SK-N-SH (cell line): ENCODE data around the gene CYLD. TPM values are rescaled to one million over a fixed set of nuclear protein-coding genes. Genes with fewer than 3 reads are reported as not detected.

Source experiments
- CTCF ChIA-PET: fragments of 300-600, 350-600 bp; formaldehyde crosslinking; extraction: SDS; loops from one replicate; lab custom pipeline; 2021; lab: Yijun Ruan, JAX
- POLR2A ChIA-PET: fragments of 350-600 bp; sonication (Branson Sonifier 250); formaldehyde crosslinking; extraction: SDS; loops from one replicate; lab custom pipeline; 2020; ENCODE audit warnings: antibody characterized with exemption, inconsistent platforms; lab: Yijun Ruan, JAX
- DNase-seq: peaks from one replicate; pipeline ENCODE4 v3.0.0; 2012
- H2AFZ ChIP-seq: fragments of 200-600 bp; sonication (generic); 2 replicates; pipeline ENCODE4 v1.8.1; 2016; ENCODE audit warnings: antibody characterized with exemption, mild to moderate bottlenecking, low read depth
- H3F3A ChIP-seq: fragments of 200-600 bp; sonication (generic); replicated peaks from 2 replicates; pipeline ENCODE3; 2016; ENCODE audit warnings: antibody characterized with exemption, mild to moderate bottlenecking; ENCODE audit not compliant: insufficient read depth
- H3K27ac ChIP-seq, 2 experiments: fragments of 200-500 bp in 1 of 2; fragments of 200-600 bp in 1 of 2; sonication (Bioruptor generic) in 1 of 2; sonication (generic), shearing (Covaris generic) in 1 of 2; 2 replicates each; pipeline versions ENCODE4 v1.5.1 to v1.6.1; 2014 to 2016; ENCODE audit warnings: low read depth in 2 of 2, inconsistent platforms in 1 of 2, low read length in 1 of 2, mild to moderate bottlenecking in 1 of 2, mixed read lengths in 1 of 2
- H3K27me3 ChIP-seq: fragments of 200-600 bp; sonication (generic), shearing (Covaris generic); 2 replicates; pipeline ENCODE4 v1.6.1; 2016; ENCODE audit warnings: mixed run types; ENCODE audit not compliant: insufficient read depth
- H3K36me3 ChIP-seq, 2 experiments: fragments of 200-500 bp in 1 of 2; fragments of 200-600 bp in 1 of 2; sonication (Bioruptor generic) in 1 of 2; sonication (generic) in 1 of 2; replicated peaks in 1 of 2; 2 replicates each; pipeline versions ENCODE3 to v1.5.1; 2014 to 2016; ENCODE audit warnings: low read length in 1 of 2, mild to moderate bottlenecking in 1 of 2; ENCODE audit not compliant: insufficient read depth in 2 of 2, control insufficient read depth in 1 of 2
- H3K4me1 ChIP-seq, 2 experiments: fragments of 200-500 bp in 1 of 2; fragments of 200-600 bp in 1 of 2; sonication (Bioruptor generic) in 1 of 2; sonication (generic), shearing (Covaris generic) in 1 of 2; 2 replicates each; pipeline versions ENCODE4 v1.5.1 to v1.6.1; 2014 to 2016; ENCODE audit warnings: low read depth in 1 of 2, low read length in 1 of 2, mixed run types in 1 of 2; ENCODE audit not compliant: insufficient read depth in 2 of 2, control insufficient read depth in 1 of 2
- H3K4me2 ChIP-seq: fragments of 200-600 bp; sonication (generic), shearing (Covaris generic); 2 replicates; pipeline ENCODE4 v1.6.1; 2017; ENCODE audit warnings: mixed run types
- H3K4me3 ChIP-seq, 2 experiments: fragments of 200-500 bp in 1 of 2; fragments of 200-600 bp in 1 of 2; sonication (Bioruptor generic) in 1 of 2; sonication (generic), shearing (Covaris generic) in 1 of 2; 2 replicates each; pipeline versions ENCODE4 v1.5.1 to v1.8.1; 2014 to 2016; ENCODE audit warnings: low read depth in 2 of 2, inconsistent platforms in 1 of 2, low read length in 1 of 2, mild to moderate bottlenecking in 1 of 2, mixed read lengths in 1 of 2, moderate library complexity in 1 of 2
- H3K79me2 ChIP-seq: fragments of 200-600 bp; sonication (generic); 2 replicates; pipeline ENCODE4 v1.8.1; 2017; ENCODE audit warnings: mild to moderate bottlenecking; ENCODE audit not compliant: insufficient read depth
- H3K9ac ChIP-seq: fragments of 200-600 bp; sonication (generic); 2 replicates; pipeline ENCODE4 v1.6.1; 2017; ENCODE audit warnings: mixed run types
- H3K9me2 ChIP-seq: fragments of 200-600 bp; sonication (generic); 2 replicates; pipeline ENCODE4 v1.6.1; 2017; ENCODE audit warnings: mixed run types
- H3K9me3 ChIP-seq: fragments of 200-600 bp; sonication (generic); 2 replicates; pipeline ENCODE4 v1.6.1; 2017; ENCODE audit warnings: mixed run types, mild to moderate bottlenecking, moderate library complexity
- H4K20me1 ChIP-seq: fragments of 200-600 bp; sonication (generic); 2 replicates; pipeline ENCODE4 v1.6.1; 2017; ENCODE audit warnings: mild to moderate bottlenecking, mixed run types; ENCODE audit not compliant: insufficient read depth
- CHD2 ChIP-seq: fragments of 150-350 bp; IDR thresholded peaks from 2 replicates; pipeline ENCODE4 v1.6.1; 2018; ENCODE audit warnings: low read length; ENCODE audit not compliant: partially characterized antibody
- ELF1 ChIP-seq: IDR thresholded peaks from 2 replicates; pipeline ENCODE4 v1.4.0; 2012
- EP300 ChIP-seq, 2 experiments: IDR thresholded peaks; 2 replicates each; pipeline versions ENCODE4 v1.4.0 to v1.6.1; 2012; ENCODE audit warnings: borderline replicate concordance in 1 of 2, low read depth in 1 of 2, low read length in 1 of 2
- FOXJ3 ChIP-seq: sonication (generic); formaldehyde crosslinking; IDR thresholded peaks from 2 replicates; pipeline ENCODE4 v1.5.1; 2020; ENCODE audit warnings: mild to moderate bottlenecking, missing genetic modification reagents
- FOXM1 ChIP-seq: IDR thresholded peaks from 2 replicates; pipeline ENCODE4 v1.4.0; 2012; ENCODE audit warnings: low read depth, mild to moderate bottlenecking
- GABPA ChIP-seq: IDR thresholded peaks from 2 replicates; pipeline ENCODE4 v1.4.0; 2012; ENCODE audit warnings: low read depth, mild to moderate bottlenecking
- JUND ChIP-seq: IDR thresholded peaks from 2 replicates; pipeline ENCODE4 v1.4.0; 2012
- MAX ChIP-seq: IDR thresholded peaks from 2 replicates; pipeline ENCODE4 v1.4.0; 2012; ENCODE audit warnings: low read depth
- MEF2A ChIP-seq: IDR thresholded peaks from 2 replicates; pipeline ENCODE4 v1.4.0; 2012; ENCODE audit warnings: low read depth, borderline replicate concordance
- MXI1 ChIP-seq: IDR thresholded peaks from 2 replicates; pipeline ENCODE4 v1.6.1; 2012; ENCODE audit warnings: mild to moderate bottlenecking, low read depth, low read length, improper control_type of control experiment
- NFIC ChIP-seq: IDR thresholded peaks from 2 replicates; pipeline ENCODE4 v1.4.0; 2012; ENCODE audit warnings: borderline replicate concordance
- NRF1 ChIP-seq: IDR thresholded peaks from 2 replicates; pipeline ENCODE4 v1.6.1; 2012; ENCODE audit warnings: low read depth, mild to moderate bottlenecking, low read length
- POLR2AphosphoS5 ChIP-seq: IDR thresholded peaks from 2 replicates; pipeline ENCODE4 v1.6.1; 2012; ENCODE audit warnings: low read depth, low read length
- RCOR1 ChIP-seq: fragments of 150-350 bp; IDR thresholded peaks from 2 replicates; pipeline ENCODE4 v1.6.1; 2017; ENCODE audit warnings: antibody characterized with exemption, low read length
- REST ChIP-seq: IDR thresholded peaks from 2 replicates; pipeline ENCODE4 v1.6.1; 2012; ENCODE audit warnings: mild to moderate bottlenecking, low read depth, low read length, moderate library complexity
- RFX5 ChIP-seq: IDR thresholded peaks from 2 replicates; pipeline ENCODE4 v1.6.1; 2012; ENCODE audit warnings: mild to moderate bottlenecking, improper control_type of control experiment, low read length
- RXRA ChIP-seq: IDR thresholded peaks from 2 replicates; pipeline ENCODE4 v1.4.0; 2012; ENCODE audit warnings: low read depth, mild to moderate bottlenecking, borderline replicate concordance
- SIN3A ChIP-seq: IDR thresholded peaks from 2 replicates; pipeline ENCODE4 v1.6.1; 2012; ENCODE audit warnings: low read depth, mild to moderate bottlenecking, low read length, moderate library complexity, borderline replicate concordance
- TAF1 ChIP-seq: IDR thresholded peaks from 2 replicates; pipeline ENCODE4 v1.6.1; 2012; ENCODE audit warnings: low read depth, mild to moderate bottlenecking, low read length, moderate library complexity, borderline replicate concordance
- TEAD4 ChIP-seq: IDR thresholded peaks from 2 replicates; pipeline ENCODE4 v1.4.0; 2012; ENCODE audit warnings: mild to moderate bottlenecking, borderline replicate concordance; ENCODE audit not compliant: insufficient read depth
- YY1 ChIP-seq: IDR thresholded peaks from 2 replicates; pipeline ENCODE4 v1.4.0; 2012; ENCODE audit warnings: low read depth, mild to moderate bottlenecking
- WGBS: methylation state at CpG from one replicate; pipeline ENCODE4 v1.1.6; 2017; ENCODE audit warnings: low lambda C conversion rate; 5-methylcytosine and 5-hydroxymethylcytosine counted together
- polyA plus RNA-seq, 3 experiments: library from polyadenylated mRNA; depleted of rRNA; stranded (reverse); fragments of >200 nt; gene quantifications; 2 replicates each; pipeline ENCODE4 v1.2.3, GENCODE V29; 2012
- TF ChIP-seq, protein P1 (sequence below): IDR thresholded peaks from 2 replicates; pipeline ENCODE4 v1.4.0; 2012; ENCODE audit warnings: low read depth, borderline replicate concordance

Gene CYLD
- polyA plus RNA-seq, 1 of the 3 experiments (the other 2 are of a cell fraction) = 6.5 TPM

DNA sequence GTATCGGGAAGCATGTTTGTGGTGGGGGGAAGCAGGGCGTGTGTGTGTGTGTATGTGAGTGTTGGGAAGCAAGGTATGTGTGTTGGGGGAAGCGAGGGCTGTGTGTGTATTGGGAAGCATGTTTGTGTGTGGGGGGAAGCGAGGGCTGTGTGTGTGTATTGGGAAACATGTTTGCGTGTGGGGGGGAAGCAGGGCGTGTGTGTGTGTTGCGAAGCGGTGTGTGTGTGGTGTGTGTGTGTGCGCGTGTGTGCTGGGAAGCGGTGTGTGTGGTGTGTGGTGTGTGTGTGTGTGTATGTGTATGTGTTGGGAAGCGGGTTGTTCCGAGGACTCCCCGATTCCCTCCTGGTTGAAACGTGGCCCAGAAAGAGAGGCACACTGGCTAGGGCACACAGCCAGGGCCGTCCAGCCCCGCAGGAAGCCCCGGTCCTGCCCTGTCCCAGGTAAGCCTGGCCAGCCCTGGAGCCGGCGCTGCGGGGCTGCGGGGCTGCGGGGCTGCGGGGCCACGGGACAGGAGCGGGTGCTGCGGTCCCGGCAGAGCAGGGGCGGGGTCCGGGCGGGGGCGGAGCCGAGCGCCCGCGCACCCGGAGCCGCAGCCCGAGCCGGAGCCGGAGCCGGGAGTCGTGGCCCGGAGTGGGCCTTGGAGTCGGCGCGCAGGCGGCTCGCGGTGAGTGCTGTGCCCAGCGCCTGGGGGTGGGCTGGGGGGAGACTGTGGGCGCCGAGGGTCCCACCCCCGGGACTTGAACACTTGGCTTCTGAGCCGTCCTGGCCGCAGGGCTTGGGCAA lies 48.7 kb upstream of the CYLD start, which contains the start of gene NOD2:
TSS of gene NOD2 (plus strand) at position 608 of the 783 bp plus-strand sequence. CDS start 5,890 bp downstream, outside the sequence.
- ChIA-PET CTCF (interaction anchor here (1.1 to 1.7 kb wide), 2 partner anchors 15 to 28 kb away, joined by 3 to 4 read pairs; no protein-coding TSS in a partner anchor), POLR2A (no interaction called here)
- no peaks in the 10 kb centered on the region for H3K79me2 ChIP-seq
- H3F3A ChIP-seq = no peaks in the 10 kb centered on the region
- H3K27ac ChIP-seq = no peak within 1 kb of the TSS
- no peaks in the 10 kb centered on the region for H4K20me1 ChIP-seq
- H3K9ac ChIP-seq = no peak within 1 kb of the TSS
- peak; percentile 91 for DNase-seq
- H2AFZ ChIP-seq = no peak within 1 kb of the TSS
- peak within 1 kb of the TSS in 1 of 2 experiments; percentile 36; a peak in 3 of 4 replicates for H3K4me3 ChIP-seq
- no peaks in the 10 kb centered on the region for H3K36me3 ChIP-seq
- H3K9me2 ChIP-seq = no peaks in the 10 kb centered on the region
- no peak within 1 kb of the TSS; the same call in 1 of the 2 replicates for H3K4me2 ChIP-seq
- no peak for TF ChIP-seq POLR2AphosphoS5
- no peak for TF ChIP-seq MAX
- no peak for TF ChIP-seq GABPA
- TF ChIP-seq MXI1 = no peak
- TF ChIP-seq RXRA = no peak
- no peak for TF ChIP-seq ELF1
- no peak for TF ChIP-seq SIN3A
- H3K9me3 ChIP-seq = no peaks in the 10 kb centered on the region
- peaks cover 0 to 2% of the 10 kb centered on the region in 2 experiments; a peak in 1 of 4 replicates for H3K4me1 ChIP-seq
- WGBS = 61% methylated on average over 19 of the region's 56 CpGs
- H3K27me3 ChIP-seq = no peaks in the 10 kb centered on the region; the same call in 1 of the 2 replicates

DNA sequence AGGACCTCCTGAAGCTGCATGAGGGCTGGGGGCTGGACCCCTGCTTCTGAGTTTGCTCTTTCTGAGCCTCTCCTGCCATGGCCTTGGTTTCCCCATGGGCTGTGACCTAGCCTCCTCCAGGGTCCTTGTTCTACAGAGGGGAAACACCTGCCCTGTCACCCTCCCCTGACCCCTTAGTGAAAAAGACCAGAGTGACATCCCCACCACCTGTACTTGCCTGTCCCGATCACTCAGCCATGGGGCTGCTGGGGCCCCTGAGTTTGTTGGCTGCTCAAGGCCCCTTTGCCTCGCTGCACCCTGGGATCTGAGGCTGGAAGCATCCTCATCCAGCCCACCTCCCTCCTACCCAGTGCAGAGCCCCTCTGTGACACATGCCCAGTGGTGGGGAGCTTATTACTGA lies 47.7 kb upstream of the CYLD start:
- H3K9me3 ChIP-seq = no peaks in the 10 kb centered on the region
- no peaks in the 10 kb centered on the region; the same call in 1 of the 2 replicates for H3K27me3 ChIP-seq
- peaks cover 0 to 2% of the 10 kb centered on the region in 2 experiments; a peak in 1 of 4 replicates for H3K4me1 ChIP-seq
- H3K36me3 ChIP-seq = no peaks in the 10 kb centered on the region
- 70% methylated on average over 2 of the region's 2 CpGs for WGBS
- H2AFZ ChIP-seq = no peak overlapping the region
- H3K79me2 ChIP-seq = no peaks in the 10 kb centered on the region
- H3K4me2 ChIP-seq = no peak overlapping the region
- H3K4me3 ChIP-seq = no peak overlapping the region
- H3K9me2 ChIP-seq = no peaks in the 10 kb centered on the region
- H4K20me1 ChIP-seq = no peaks in the 10 kb centered on the region
- no peaks in the 10 kb centered on the region for H3F3A ChIP-seq
- POLR2A ChIA-PET = no interaction called here
- no peak overlapping the region for H3K9ac ChIP-seq
- TF ChIP-seq FOXM1 (no peak), EP300 (IDR thresholded peaks at IDR 0.05; ENCODE audit: borderline replicate concordance in 1 of 2, low read depth in 1 of 2, low read length in 1 of 2) (no peak), JUND (no peak), RCOR1 (no peak), RXRA (no peak), MEF2A (no peak), TAF1 (no peak), YY1 (no peak), TEAD4 (no peak), NRF1 (no peak), RFX5 (no peak), NFIC (no peak), CHD2 (no peak), FOXJ3 (CRISPR knock-in tag) (no peak), REST (no peak)
- TF ChIP-seq, protein P1, sequence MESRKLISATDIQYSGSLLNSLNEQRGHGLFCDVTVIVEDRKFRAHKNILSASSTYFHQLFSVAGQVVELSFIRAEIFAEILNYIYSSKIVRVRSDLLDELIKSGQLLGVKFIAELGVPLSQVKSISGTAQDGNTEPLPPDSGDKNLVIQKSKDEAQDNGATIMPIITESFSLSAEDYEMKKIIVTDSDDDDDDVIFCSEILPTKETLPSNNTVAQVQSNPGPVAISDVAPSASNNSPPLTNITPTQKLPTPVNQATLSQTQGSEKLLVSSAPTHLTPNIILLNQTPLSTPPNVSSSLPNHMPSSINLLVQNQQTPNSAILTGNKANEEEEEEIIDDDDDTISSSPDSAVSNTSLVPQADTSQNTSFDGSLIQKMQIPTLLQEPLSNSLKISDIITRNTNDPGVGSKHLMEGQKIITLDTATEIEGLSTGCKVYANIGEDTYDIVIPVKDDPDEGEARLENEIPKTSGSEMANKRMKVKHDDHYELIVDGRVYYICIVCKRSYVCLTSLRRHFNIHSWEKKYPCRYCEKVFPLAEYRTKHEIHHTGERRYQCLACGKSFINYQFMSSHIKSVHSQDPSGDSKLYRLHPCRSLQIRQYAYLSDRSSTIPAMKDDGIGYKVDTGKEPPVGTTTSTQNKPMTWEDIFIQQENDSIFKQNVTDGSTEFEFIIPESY = no peak
- TF ChIP-seq, all 33 proteins: peak for 0
- no peak overlapping the region for H3K27ac ChIP-seq
- CTCF ChIA-PET = interaction anchor here (0.5 to 1.7 kb wide), 3 partner anchors 14 to 278 kb away, joined by 3 to 4 read pairs (median 3); no protein-coding TSS in a partner anchor
- DNase-seq = no peak
